HEK293 (cell line): ENCODE results near the gene KCNQ2.
A peak's percentile ranks its signal among the peaks of the same experiment; 100 is the strongest.

Experiments
- CTCF ChIA-PET: fragments of 350-600 bp; formaldehyde crosslinking; extraction: SDS; loops from one replicate; lab custom pipeline; 2021; ENCODE audit warnings: antibody characterized with exemption; lab: Yijun Ruan, JAX
- POLR2A ChIA-PET: fragments of 300-600 bp; formaldehyde crosslinking; extraction: SDS; loops from one replicate; lab custom pipeline; 2020; ENCODE audit warnings: antibody characterized with exemption, inconsistent platforms; lab: Yijun Ruan, JAX
- H3K27ac ChIP-seq: fragments of 200-500 bp; sonication (Bioruptor generic); 2 replicates; pipeline ENCODE4 v1.5.1; 2014; ENCODE audit warnings: low read depth, low read length, control low read depth, inconsistent platforms; ENCODE audit errors: extremely low read depth
- H3K36me3 ChIP-seq, 2 experiments: fragments of 200-500 bp in 1 of 2; sonication (Bioruptor generic) in 1 of 2; 1 replicate in 1 of 2; 2 replicates in 1 of 2; pipeline ENCODE4 v1.5.1; 2014 to 2017; ENCODE audit warnings: inconsistent platforms in 2 of 2, low read length in 2 of 2; ENCODE audit not compliant: control insufficient read depth in 2 of 2, insufficient read depth in 1 of 2
- H3K4me1 ChIP-seq: fragments of 200-500 bp; sonication (Bioruptor generic); 2 replicates; pipeline ENCODE4 v1.5.1; 2014; ENCODE audit warnings: mild to moderate bottlenecking, low read length, inconsistent platforms; ENCODE audit not compliant: control insufficient read depth, insufficient read depth
- H3K4me3 ChIP-seq: 2 replicates; pipeline ENCODE4 v1.5.1; 2011; ENCODE audit warnings: low read depth, mild to moderate bottlenecking, control low read depth, low read length, moderate library complexity
- H3K9me3 ChIP-seq: fragments of 200-500 bp; sonication (Bioruptor generic); 2 replicates; pipeline ENCODE4 v1.5.1; 2014; ENCODE audit warnings: low read depth, low read length, inconsistent platforms; ENCODE audit not compliant: control insufficient read depth, insufficient read depth
- BCL11B ChIP-seq: fragments of 450-650 bp; formaldehyde crosslinking; IDR thresholded peaks from 2 replicates; pipeline ENCODE4 v1.5.1; 2016; ENCODE audit warnings: low read depth, missing biosample characterization, missing genetic modification characterization
- BCL6B ChIP-seq: fragments of 450-650 bp; formaldehyde crosslinking; IDR thresholded peaks from 2 replicates; pipeline ENCODE4 v1.5.1; 2017; ENCODE audit warnings: missing biosample characterization, missing genetic modification characterization
- GFI1B ChIP-seq: fragments of 450-650 bp; formaldehyde crosslinking; IDR thresholded peaks from 2 replicates; pipeline ENCODE4 v1.5.1; 2016; ENCODE audit warnings: missing biosample characterization, missing genetic modification characterization
- GLIS2 ChIP-seq: fragments of 450-650 bp; formaldehyde crosslinking; IDR thresholded peaks from 2 replicates; pipeline ENCODE4 v1.5.1; 2016; ENCODE audit warnings: missing biosample characterization, missing genetic modification characterization
- KLF1 ChIP-seq: fragments of 450-650 bp; formaldehyde crosslinking; IDR thresholded peaks from 2 replicates; pipeline ENCODE4 v1.5.1; 2016; ENCODE audit warnings: missing biosample characterization, missing genetic modification characterization
- KLF17 ChIP-seq: fragments of 450-650 bp; formaldehyde crosslinking; IDR thresholded peaks from 2 replicates; pipeline ENCODE4 v1.5.1; 2016; ENCODE audit warnings: missing biosample characterization, missing genetic modification characterization
- KLF8 ChIP-seq: fragments of 450-650 bp; formaldehyde crosslinking; IDR thresholded peaks from 2 replicates; pipeline ENCODE4 v1.5.1; 2016; ENCODE audit warnings: missing biosample characterization, missing genetic modification characterization
- PATZ1 ChIP-seq: fragments of 450-650 bp; formaldehyde crosslinking; IDR thresholded peaks from 2 replicates; pipeline ENCODE4 v1.5.1; 2016; ENCODE audit warnings: missing biosample characterization, missing genetic modification characterization
- SP2 ChIP-seq: fragments of 450-650 bp; formaldehyde crosslinking; IDR thresholded peaks from 2 replicates; pipeline ENCODE4 v1.5.1; 2016; ENCODE audit warnings: missing biosample characterization, missing genetic modification characterization
- ZBTB20 ChIP-seq: fragments of 450-650 bp; formaldehyde crosslinking; IDR thresholded peaks from 2 replicates; pipeline ENCODE4 v1.5.1; 2016; ENCODE audit warnings: missing biosample characterization, missing genetic modification characterization
- ZIC2 ChIP-seq: fragments of 450-650 bp; formaldehyde crosslinking; IDR thresholded peaks from 2 replicates; pipeline ENCODE4 v1.5.1; 2016; ENCODE audit warnings: missing biosample characterization, missing genetic modification characterization
- ZNF114 ChIP-seq: fragments of 450-650 bp; formaldehyde crosslinking; IDR thresholded peaks from 2 replicates; pipeline ENCODE4 v1.5.0; 2017; ENCODE audit warnings: missing biosample characterization, missing genetic modification characterization
- ZNF398 ChIP-seq: fragments of 450-650 bp; formaldehyde crosslinking; IDR thresholded peaks from 2 replicates; pipeline ENCODE4 v1.5.1; 2017; ENCODE audit warnings: missing biosample characterization, missing genetic modification characterization
- ZNF416 ChIP-seq: fragments of 450-650 bp; formaldehyde crosslinking; IDR thresholded peaks from 2 replicates; pipeline ENCODE4 v1.5.1; 2016; ENCODE audit warnings: missing biosample characterization, missing genetic modification characterization
- ZNF488 ChIP-seq: fragments of 450-650 bp; formaldehyde crosslinking; IDR thresholded peaks from 2 replicates; pipeline ENCODE4 v1.5.1; 2016; ENCODE audit warnings: missing biosample characterization, missing genetic modification characterization
- ZNF510 ChIP-seq: fragments of 450-650 bp; formaldehyde crosslinking; IDR thresholded peaks from 2 replicates; pipeline ENCODE4 v1.5.1; 2018; ENCODE audit warnings: mild to moderate bottlenecking, missing genetic modification characterization, missing biosample characterization; ENCODE audit not compliant: insufficient replicate concordance
- ZNF521 ChIP-seq: fragments of 450-650 bp; formaldehyde crosslinking; IDR thresholded peaks from 2 replicates; pipeline ENCODE4 v1.5.1; 2017; ENCODE audit warnings: missing biosample characterization, mild to moderate bottlenecking, missing genetic modification characterization
- ZNF600 ChIP-seq: fragments of 450-650 bp; formaldehyde crosslinking; IDR thresholded peaks from 2 replicates; pipeline ENCODE4 v1.5.1; 2016; ENCODE audit warnings: missing biosample characterization, missing genetic modification characterization
- ZNF623 ChIP-seq: fragments of 450-650 bp; formaldehyde crosslinking; IDR thresholded peaks from 2 replicates; pipeline ENCODE4 v1.5.1; 2016; ENCODE audit warnings: missing biosample characterization, missing genetic modification characterization
- ZNF658 ChIP-seq: fragments of 450-650 bp; formaldehyde crosslinking; IDR thresholded peaks from 2 replicates; pipeline ENCODE4; 2016; ENCODE audit warnings: missing biosample characterization, missing genetic modification characterization
- ZNF660 ChIP-seq: fragments of 450-650 bp; IDR thresholded peaks from 2 replicates; pipeline ENCODE4 v1.5.1; 2018; ENCODE audit warnings: missing biosample characterization, mild to moderate bottlenecking, missing genetic modification characterization
- ZNF707 ChIP-seq: fragments of 450-650 bp; formaldehyde crosslinking; IDR thresholded peaks from 2 replicates; pipeline ENCODE4 v1.5.1; 2016; ENCODE audit warnings: missing biosample characterization, missing genetic modification characterization
- ZNF791 ChIP-seq: fragments of 450-650 bp; formaldehyde crosslinking; IDR thresholded peaks from 2 replicates; pipeline ENCODE4 v1.5.1; 2016; ENCODE audit warnings: missing biosample characterization, missing genetic modification characterization

Gene KCNQ2

GRCh38 chr20:63459070-63459380, 13.4 kb downstream of the KCNQ2 start:
- POLR2A ChIA-PET: no interaction called here
- TF ChIP-seq ZNF707 (no peak), ZNF600 (tag by site-specific recombination) (peak; percentile 51; the same call in 1 of the 2 replicates)
- H3K27ac ChIP-seq: no peak overlapping the region
- no peaks in the 10 kb centered on the region for H3K9me3 ChIP-seq
- no peak overlapping the region for H3K4me3 ChIP-seq
- no peaks in the 10 kb centered on the region for H3K4me1 ChIP-seq
- CTCF ChIA-PET: no interaction called here
- H3K36me3 ChIP-seq: no peaks in the 10 kb centered on the region

- POLR2A ChIA-PET: no interaction called here
- no peak for TF ChIP-seq ZNF658 (tag by site-specific recombination)
- no peak for TF ChIP-seq BCL11B (tag by site-specific recombination)
- peak; percentile 100 for TF ChIP-seq ZNF623
- peak; percentile 43; the same call in 1 of the 2 replicates for TF ChIP-seq KLF8 (tag by site-specific recombination)
- TF ChIP-seq KLF17: no peak
- no peak for TF ChIP-seq ZNF521 (tag by site-specific recombination)
- TF ChIP-seq ZNF114 (tag by site-specific recombination): no peak
- TF ChIP-seq PATZ1: no peak
- TF ChIP-seq ZNF398 (tag by site-specific recombination): no peak
- TF ChIP-seq ZNF707: no peak
- no peak for TF ChIP-seq KLF1
- no peak for TF ChIP-seq ZNF510 (tag by site-specific recombination)
- no peak for TF ChIP-seq ZNF488 (tag by site-specific recombination)
- no peak for TF ChIP-seq ZNF791 (tag by site-specific recombination)
- TF ChIP-seq GFI1B (tag by site-specific recombination): no peak
- TF ChIP-seq, all 188 proteins: peak for 2
- CTCF ChIA-PET: no interaction called here
- Histone ChIP-seq H3K27ac (no peak overlapping the region), H3K9me3 (no peaks in the 10 kb centered on the region), H3K4me3 (no peak overlapping the region), H3K36me3 (no peaks in the 10 kb centered on the region), H3K4me1 (no peaks in the 10 kb centered on the region)
Observed at GRCh38 chr20:63458170-63459069, 14.0 kb downstream of the KCNQ2 start.

- Histone ChIP-seq H3K4me3 (no peak overlapping the region), H3K36me3 (no peaks in the 10 kb centered on the region), H3K4me1 (no peaks in the 10 kb centered on the region), H3K9me3 (no peaks in the 10 kb centered on the region), H3K27ac (no peak overlapping the region)
- POLR2A ChIA-PET: no interaction called here
- CTCF ChIA-PET: no interaction called here
- TF ChIP-seq ZNF416 (no peak), GLIS2 (tag by site-specific recombination) (0 out of 2 replicates have a peak, but pooled peaks have one; percentile 7), PATZ1 (no peak), ZNF660 (tag by site-specific recombination) (no peak), ZIC2 (tag by site-specific recombination) (peak; percentile 87), BCL6B (tag by site-specific recombination) (no peak), ZBTB20 (tag by site-specific recombination) (peak; percentile 38; the same call in 1 of the 2 replicates), SP2 (tag by site-specific recombination) (no peak)
Observed at GRCh38 chr20:63457737-63458136, 14.7 kb downstream of the KCNQ2 start.
